ENCODE data around the gene PAPLN.

DNA sequence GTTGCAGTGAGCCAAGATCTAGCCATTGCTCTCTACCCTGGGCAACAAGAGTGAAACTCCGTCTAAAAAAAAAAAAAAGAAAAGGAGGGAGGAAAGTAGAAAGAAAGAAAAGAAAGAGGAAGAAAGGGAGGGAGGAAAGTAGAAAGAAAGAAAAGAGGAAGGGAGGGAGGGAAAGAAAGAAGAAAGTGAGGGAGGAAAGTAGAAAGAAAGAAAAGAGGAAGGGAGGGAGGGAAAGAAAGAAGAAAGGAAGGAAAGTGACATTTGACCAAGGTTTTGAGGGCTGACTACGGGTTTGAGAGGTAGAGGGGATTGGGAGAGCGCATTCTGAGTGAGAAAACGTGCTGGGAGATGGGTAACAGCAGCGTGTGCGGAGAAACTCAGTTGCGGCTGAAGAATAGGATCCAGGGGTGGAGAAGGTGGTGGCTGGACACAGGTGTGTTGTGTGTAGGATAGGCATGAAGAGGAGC is 521 bp upstream of the PAPLN start:
- TF ChIP-seq, protein P1, sequence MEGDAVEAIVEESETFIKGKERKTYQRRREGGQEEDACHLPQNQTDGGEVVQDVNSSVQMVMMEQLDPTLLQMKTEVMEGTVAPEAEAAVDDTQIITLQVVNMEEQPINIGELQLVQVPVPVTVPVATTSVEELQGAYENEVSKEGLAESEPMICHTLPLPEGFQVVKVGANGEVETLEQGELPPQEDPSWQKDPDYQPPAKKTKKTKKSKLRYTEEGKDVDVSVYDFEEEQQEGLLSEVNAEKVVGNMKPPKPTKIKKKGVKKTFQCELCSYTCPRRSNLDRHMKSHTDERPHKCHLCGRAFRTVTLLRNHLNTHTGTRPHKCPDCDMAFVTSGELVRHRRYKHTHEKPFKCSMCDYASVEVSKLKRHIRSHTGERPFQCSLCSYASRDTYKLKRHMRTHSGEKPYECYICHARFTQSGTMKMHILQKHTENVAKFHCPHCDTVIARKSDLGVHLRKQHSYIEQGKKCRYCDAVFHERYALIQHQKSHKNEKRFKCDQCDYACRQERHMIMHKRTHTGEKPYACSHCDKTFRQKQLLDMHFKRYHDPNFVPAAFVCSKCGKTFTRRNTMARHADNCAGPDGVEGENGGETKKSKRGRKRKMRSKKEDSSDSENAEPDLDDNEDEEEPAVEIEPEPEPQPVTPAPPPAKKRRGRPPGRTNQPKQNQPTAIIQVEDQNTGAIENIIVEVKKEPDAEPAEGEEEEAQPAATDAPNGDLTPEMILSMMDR (optimal IDR thresholded peaks at IDR 0.05 in 1 of 3, IDR thresholded peaks at IDR 0.05 in 1 of 3, conservative IDR thresholded peaks at IDR 0.05 in 1 of 3; ENCODE audit: extremely low read depth in 1 of 3, insufficient read depth in 2 of 3, low read length in 3 of 3), result no peak
- no peak for TF ChIP-seq EZH2 (IDR thresholded peaks at IDR 0.05; ENCODE audit: low read length)
